A549 (cell line): Measurements from ENCODE around the gene PNPLA8.
"Not testable (repeated sequence)": the region's sequence is repeated elsewhere in the genome, so short reads cannot be mapped to it uniquely, and the experiment has no call there.

Experiments
- ATOH8 ChIP-seq: fragments of 250-450 bp; sonication (Bioruptor Pico); IDR thresholded peaks from 2 replicates; pipeline ENCODE4 v1.5.0; 2020; ENCODE audit warnings: low read depth, mild to moderate bottlenecking, moderate library complexity
- CBX2 ChIP-seq: fragments of 200-600 bp; sonication (generic); IDR thresholded peaks from 2 replicates; pipeline ENCODE4 v1.6.1; 2016; ENCODE audit warnings: low read depth, mild to moderate bottlenecking, borderline replicate concordance
- CEBPB ChIP-seq, 2 experiments: fragments of >200 bp in 1 of 2; sonication (Bioruptor Twin) in 1 of 2; formaldehyde crosslinking in 1 of 2; IDR thresholded peaks; 2 replicates each; pipeline ENCODE4 v1.6.1; 2012 to 2016
- CHD2 ChIP-seq: fragments of 150-350 bp; IDR thresholded peaks from 2 replicates; pipeline ENCODE4 v1.6.1; 2014; ENCODE audit warnings: low read length; ENCODE audit not compliant: partially characterized antibody
- CTCF ChIP-seq: fragments of >200 bp; sonication (Bioruptor Twin); formaldehyde crosslinking; IDR thresholded peaks from 3 replicates; pipeline ENCODE4 v1.5.1; 2016
- FOXS1 ChIP-seq: fragments of 250-450 bp; sonication (Bioruptor Pico); IDR thresholded peaks from 2 replicates; pipeline ENCODE4 v1.5.0; 2020; ENCODE audit warnings: mild to moderate bottlenecking, moderate library complexity
- KDM1A ChIP-seq: fragments of 200-600 bp; sonication (generic); IDR thresholded peaks from 2 replicates; pipeline ENCODE4 v1.6.1; 2016; ENCODE audit warnings: low read depth, mild to moderate bottlenecking
- NR3C1 ChIP-seq: fragments of >200 bp; sonication (Bioruptor Twin); formaldehyde crosslinking; IDR thresholded peaks from 3 replicates; pipeline ENCODE4 v1.6.1; 2017
- POLR2A ChIP-seq: IDR thresholded peaks from 2 replicates; pipeline ENCODE4 v1.6.1; 2012; ENCODE audit warnings: mild to moderate bottlenecking, low read length
- POLR2AphosphoS2 ChIP-seq: conservative IDR thresholded peaks from 2 replicates; pipeline ENCODE4 v1.6.1; 2012; ENCODE audit warnings: low read length, improper control_type of control experiment, inconsistent platforms
- RAD21 ChIP-seq, 2 experiments: fragments of >200 bp in 1 of 2; sonication (Bioruptor Twin) in 1 of 2; formaldehyde crosslinking in 1 of 2; IDR thresholded peaks in 1 of 2; conservative IDR thresholded peaks in 1 of 2; 2 replicates in 1 of 2; 3 replicates in 1 of 2; pipeline ENCODE4 v1.6.1; 2012 to 2018; ENCODE audit warnings: inconsistent platforms in 1 of 2
- RCOR1 ChIP-seq: fragments of 150-350 bp; IDR thresholded peaks from 2 replicates; pipeline ENCODE4 v1.6.1; 2014; ENCODE audit warnings: antibody characterized with exemption, low read length, low read depth
- RFX5 ChIP-seq: fragments of 450-650 bp; IDR thresholded peaks from 2 replicates; pipeline ENCODE4 v1.7.1; 2014; ENCODE audit warnings: antibody characterized with exemption, mild to moderate bottlenecking, moderate library complexity
- ZC3H11A ChIP-seq: fragments of 450-650 bp; IDR thresholded peaks from 2 replicates; pipeline ENCODE4 v1.6.1; 2014; ENCODE audit warnings: antibody characterized with exemption, mild to moderate bottlenecking

- TF ChIP-seq POLR2A; CEBPB (IDR thresholded peaks at IDR 0.05); CHD2; CBX2; ZC3H11A; CTCF; RAD21 (conservative IDR thresholded peaks at IDR 0.05 in 1 of 2, IDR thresholded peaks at IDR 0.05 in 1 of 2); KDM1A; RFX5; ATOH8 (CRISPR knock-in tag); NR3C1; RCOR1; POLR2AphosphoS2; FOXS1 (CRISPR knock-in tag): not testable (repeated sequence)
Observed at GRCh38 chr7:108538236-108538635, 12.3 kb upstream of the PNPLA8 start.
